Esophagus (tissue), 2 donors: Measurements from ENCODE around the gene LRRTM2. TPM values are rescaled to one million over a fixed set of nuclear protein-coding genes. Genes with fewer than 3 reads are reported as not detected.
"Not testable (repeated sequence)": the region's sequence is repeated elsewhere in the genome, so short reads cannot be mapped to it uniquely, and the experiment has no call there.

Experiments
- H3K27ac ChIP-seq, 2 donors: one replicate each; pipeline ENCODE4 v1.5.1; 2013; ENCODE audit warnings: low read depth in 2 of 2, mild to moderate bottlenecking in 2 of 2, inconsistent platforms in 1 of 2, low read length in 1 of 2, moderate library complexity in 1 of 2
- H3K27me3 ChIP-seq, 2 donors: one replicate each; pipeline ENCODE4 v1.6.1; 2013; ENCODE audit warnings: low read length in 2 of 2, control low read depth in 1 of 2, mild to moderate bottlenecking in 1 of 2; ENCODE audit not compliant: insufficient read depth in 2 of 2, control insufficient read depth in 1 of 2
- H3K36me3 ChIP-seq, 2 donors: one replicate each; pipeline ENCODE4 v1.6.1; 2013; ENCODE audit warnings: low read length in 1 of 2; ENCODE audit not compliant: control insufficient read depth in 2 of 2, insufficient read depth in 2 of 2
- H3K4me1 ChIP-seq, 2 donors: one replicate each; pipeline ENCODE4 v1.6.1; 2013; ENCODE audit warnings: low read length in 1 of 2; ENCODE audit not compliant: control insufficient read depth in 2 of 2, insufficient read depth in 2 of 2
- H3K4me3 ChIP-seq, 2 donors: one replicate each; pipeline ENCODE4 v1.5.1; 2013; ENCODE audit warnings: low read length in 2 of 2, mild to moderate bottlenecking in 2 of 2, low read depth in 1 of 2, moderate library complexity in 1 of 2
- H3K9me3 ChIP-seq, 2 donors: one replicate each; pipeline ENCODE4 v1.6.1; 2013; ENCODE audit warnings: mild to moderate bottlenecking in 2 of 2, low read depth in 1 of 2, low read length in 1 of 2, moderate library complexity in 1 of 2; ENCODE audit not compliant: control insufficient read depth in 2 of 2, insufficient read depth in 1 of 2
- WGBS, 2 donors: extraction: QIAGEN DNeasy Blood & Tissue Kit; methylation state at CpG; one replicate each; pipeline ENCODE4 v1.1.7; 2013; 5-methylcytosine and 5-hydroxymethylcytosine counted together
- polyA plus RNA-seq, 2 donors: library from polyadenylated mRNA; stranded (reverse); fragments of 200-250 nt; gene quantifications; one replicate each; pipeline ENCODE4 v1.2.3, GENCODE V29; 2013
- donor health status: healthy with polysubstance abuse.
- donor health status: Bipolar disorder and iron deficiency.

Gene LRRTM2
- polyA plus RNA-seq, 2 donors: 0.01 to 0.02 TPM

GRCh38 chr5:138844812-138845513 lies 30.2 kb downstream of the LRRTM2 start:
- Histone ChIP-seq H3K9me3 (no peaks in the 10 kb centered on the region), H3K4me1 (peaks cover 2 to 4% of the 10 kb centered on the region in 2 donors), H3K4me3 (no peak overlapping the region), H3K27me3 (no peaks in the 10 kb centered on the region), H3K27ac (peak overlapping the region in 1 of 2 donors; percentile 23), H3K36me3 (no peaks in the 10 kb centered on the region)
- 22 to 33% methylated on average over 6 of the region's 6 CpGs for WGBS, 2 donors

DNA sequence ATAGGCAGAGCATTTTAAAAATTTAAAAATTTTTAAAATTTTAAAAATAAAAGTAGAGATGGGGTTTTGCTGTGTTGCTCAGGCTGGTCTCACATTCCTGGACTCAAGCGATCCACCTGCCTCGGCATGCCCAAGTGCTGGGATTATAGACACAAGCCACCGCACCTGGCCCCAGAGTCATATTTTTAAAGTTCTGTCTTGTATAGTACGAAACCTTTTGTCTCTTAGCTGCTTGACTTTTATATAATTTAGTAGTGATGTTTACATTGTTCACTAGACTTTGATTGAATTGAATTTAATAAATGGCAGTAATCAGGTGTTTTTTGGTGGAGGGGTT lies 31.0 kb downstream of the LRRTM2 start:
- H3K9me3 ChIP-seq: no peaks in the 10 kb centered on the region
- no peak overlapping the region for H3K4me3 ChIP-seq
- no peaks in the 10 kb centered on the region for H3K36me3 ChIP-seq
- no peaks in the 10 kb centered on the region for H3K27me3 ChIP-seq
- H3K27ac ChIP-seq: peak overlapping the region in 1 of 2 donors; percentile 33
- peaks cover 2 to 4% of the 10 kb centered on the region in 2 donors for H3K4me1 ChIP-seq
- WGBS, 2 donors: 50 to 66% methylated on average over 4 of the region's 4 CpGs

DNA sequence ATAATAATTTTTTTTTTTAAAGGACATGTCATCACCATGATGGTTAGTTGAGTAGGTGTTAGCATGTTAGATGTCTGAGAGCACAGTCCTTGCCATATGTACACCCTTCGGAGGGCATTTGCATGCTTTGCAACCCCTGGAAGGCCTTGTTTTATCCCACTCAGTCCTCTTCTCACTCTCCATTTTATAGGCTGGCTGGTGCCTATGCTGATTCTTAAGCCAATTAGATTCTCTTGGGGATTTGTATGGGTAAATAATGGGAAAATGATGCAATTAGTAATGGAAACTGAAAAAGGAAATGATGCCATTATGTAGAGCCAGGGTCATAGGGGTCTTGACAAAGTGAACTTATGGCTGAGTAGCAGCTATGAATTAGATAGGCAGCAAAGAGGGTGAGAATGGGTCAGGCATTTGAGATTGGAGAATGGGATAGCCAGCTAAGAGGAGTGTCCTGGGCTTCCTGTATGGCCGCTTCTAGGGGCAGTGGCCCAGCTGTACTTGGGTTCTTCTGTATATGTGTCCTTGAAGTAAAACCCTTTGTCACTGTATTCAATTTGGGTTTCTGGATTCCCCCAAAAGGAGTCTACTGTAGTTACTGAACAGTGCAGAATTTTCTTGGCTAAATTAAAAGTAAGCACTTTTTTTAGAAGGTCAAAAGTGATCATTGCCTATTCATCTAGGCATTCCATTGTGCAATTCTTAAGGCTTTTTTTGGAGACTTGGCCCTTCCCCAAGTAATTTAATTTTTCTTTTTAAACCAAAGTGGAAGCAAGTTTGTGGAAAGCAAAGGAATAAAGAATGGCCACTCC lies 31.6 kb downstream of the LRRTM2 start:
- H3K36me3 ChIP-seq: no peaks in the 10 kb centered on the region
- H3K4me1 ChIP-seq: peaks cover 2 to 4% of the 10 kb centered on the region in 2 donors
- peak overlapping the region in 1 of 2 donors; percentile 15 for H3K27ac ChIP-seq
- no peaks in the 10 kb centered on the region for H3K27me3 ChIP-seq
- WGBS, 2 donors: 82 to 93% methylated on average over 2 of the region's 2 CpGs
- H3K4me3 ChIP-seq: no peak overlapping the region
- H3K9me3 ChIP-seq: no peaks in the 10 kb centered on the region

- no peaks in the 10 kb centered on the region for H3K36me3 ChIP-seq
- no peaks in the 10 kb centered on the region for H3K9me3 ChIP-seq
- H3K27me3 ChIP-seq: no peaks in the 10 kb centered on the region
- no peak overlapping the region for H3K4me3 ChIP-seq
- H3K4me1 ChIP-seq: peaks cover 2 to 4% of the 10 kb centered on the region in 2 donors
- 82 to 87% methylated on average over 2 of the region's 2 CpGs for WGBS, 2 donors
- H3K27ac ChIP-seq: no peak overlapping the region
Measured at GRCh38 chr5:138841531-138841930, 33.6 kb downstream of the LRRTM2 start.

GRCh38 chr5:138840103-138840502 lies 35.0 kb downstream of the LRRTM2 start:
- Histone ChIP-seq H3K4me3 (no peak overlapping the region), H3K27ac (no peak overlapping the region), H3K27me3 (no peaks in the 10 kb centered on the region), H3K36me3 (peaks cover 0 to 2% of the 10 kb centered on the region in 2 donors), H3K9me3 (no peaks in the 10 kb centered on the region), H3K4me1 (peaks cover 2 to 4% of the 10 kb centered on the region in 2 donors)
- 79 to 81% methylated on average over 3 of the region's 3 CpGs for whole genome bisulfite sequencing, 2 donors

- H3K27me3 ChIP-seq: no peaks in the 10 kb centered on the region
- H3K4me3 ChIP-seq: no peak overlapping the region
- no peak overlapping the region for H3K27ac ChIP-seq
- H3K4me1 ChIP-seq: no peaks in the 10 kb centered on the region
- H3K36me3 ChIP-seq: peaks cover 0 to 2% of the 10 kb centered on the region in 2 donors
- H3K9me3 ChIP-seq: no peaks in the 10 kb centered on the region
- 94 to 95% methylated on average over 4 of the region's 4 CpGs for WGBS, 2 donors
Measured at GRCh38 chr5:138837160-138837559, 38.0 kb downstream of the LRRTM2 start.

GRCh38 chr5:138834853-138835252 lies 40.3 kb downstream of the LRRTM2 start:
- H3K9me3 ChIP-seq, H3K4me1 ChIP-seq, H3K4me3 ChIP-seq, H3K27me3 ChIP-seq, H3K36me3 ChIP-seq, H3K27ac ChIP-seq: not testable (repeated sequence)
- 80 to 84% methylated on average over 6 of the region's 6 CpGs for WGBS, 2 donors

DNA sequence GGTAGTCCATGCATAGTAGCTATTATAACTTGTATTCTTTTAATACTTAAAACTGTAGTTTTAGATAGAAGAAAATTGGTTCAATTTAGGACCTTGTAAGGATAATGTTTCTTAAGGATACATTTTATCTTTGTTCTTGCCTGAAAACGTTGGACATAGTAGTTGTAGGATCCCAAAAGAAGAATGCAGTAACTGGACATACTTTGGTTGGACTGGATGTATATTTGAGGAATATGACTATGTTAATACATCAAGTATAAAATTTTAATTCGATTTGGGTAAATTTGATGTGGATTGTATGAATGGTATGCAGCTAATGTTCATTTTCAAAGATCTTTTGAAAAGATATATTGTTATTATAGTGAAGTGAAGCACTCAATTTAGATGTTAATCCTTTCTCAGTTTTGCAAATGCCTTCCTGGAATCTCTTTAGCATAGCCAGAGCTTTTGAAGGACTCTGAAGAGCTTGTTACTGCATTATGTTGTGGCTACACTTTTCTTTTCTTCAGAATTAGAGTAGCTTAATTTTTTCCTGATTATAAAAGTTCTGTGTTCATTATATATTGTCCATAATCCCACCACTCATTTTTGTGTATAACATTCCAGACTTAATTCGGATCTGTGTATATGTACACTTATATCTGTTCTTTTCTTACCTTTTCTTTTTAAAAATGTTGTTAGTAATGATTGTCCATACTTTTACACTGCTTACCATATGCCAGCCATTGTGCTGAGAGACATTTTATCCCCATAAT lies 41.2 kb downstream of the LRRTM2 start:
- WGBS, 2 donors: 39 to 45% methylated on average over 3 of the region's 3 CpGs
- Histone ChIP-seq H3K27me3 (no peaks in the 10 kb centered on the region), H3K4me1 (no peaks in the 10 kb centered on the region), H3K27ac (no peak overlapping the region), H3K4me3 (no peak overlapping the region), H3K9me3 (no peaks in the 10 kb centered on the region), H3K36me3 (peaks cover 0 to 2% of the 10 kb centered on the region in 2 donors)

GRCh38 chr5:138833080-138833479 lies 42.1 kb downstream of the LRRTM2 start:
- Histone ChIP-seq H3K9me3 (no peaks in the 10 kb centered on the region), H3K27me3 (no peaks in the 10 kb centered on the region), H3K27ac (no peak overlapping the region), H3K4me3 (no peak overlapping the region), H3K36me3 (peaks cover 3 to 6% of the 10 kb centered on the region in 2 donors), H3K4me1 (no peaks in the 10 kb centered on the region)
- WGBS, 2 donors: 78 to 80% methylated on average over 2 of the region's 2 CpGs
